ENCODE results near the gene NUBPL. TPM values are rescaled to one million over a fixed set of nuclear protein-coding genes. Genes with fewer than 3 reads are reported as not detected.
"Not testable (repeated sequence)": the region's sequence is repeated elsewhere in the genome, so short reads cannot be mapped to it uniquely, and the experiment has no call there.

NUBPL gene
- total RNA-seq, 4 donors from 2014 or later, result 10.3 to 38.2 (median 13.4) TPM

DNA sequence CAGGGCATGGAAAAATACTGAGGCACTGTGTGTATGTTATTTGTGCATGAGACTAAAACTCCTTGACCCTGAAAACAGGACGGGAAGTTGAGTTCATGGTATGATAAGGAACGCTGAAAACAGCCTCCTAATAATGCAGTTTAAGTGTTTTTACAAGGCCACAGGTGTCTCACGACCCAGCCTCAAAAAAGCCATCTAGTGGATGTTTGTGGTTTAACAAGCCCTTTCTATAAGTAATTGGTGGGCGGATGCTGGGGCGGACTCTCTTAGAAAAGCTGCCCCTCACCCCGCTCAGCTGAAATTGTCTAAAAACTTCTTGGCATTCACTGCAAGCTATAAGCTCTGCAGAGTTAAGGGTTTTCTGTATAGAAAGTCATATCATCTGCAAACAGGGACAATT lies 184.5 kb downstream of the NUBPL start:
- Histone ChIP-seq H3K27ac (no peak overlapping the region), H3K4me3 (no peak overlapping the region), H3K36me3 (peaks cover 0 to 5% (median 0%) of the 10 kb centered on the region in 3 donors), H3K4me1 (no peaks in the 10 kb centered on the region), H3K27me3 (no peaks in the 10 kb centered on the region), H3K9me3 (peaks cover 0 to 54% (median 12%) of the 10 kb centered on the region in 4 donors)
- WGBS, 2 donors, result 93% methylated on average over 6 of the region's 6 CpGs
- no peak for DNase-seq (ENCODE audit: low spot score in 2 of 2)
- no peak for TF ChIP-seq POLR2A (IDR thresholded peaks at IDR 0.05)
- no peak for TF ChIP-seq EP300 (IDR thresholded peaks at IDR 0.05)
- TF ChIP-seq, protein P1, sequence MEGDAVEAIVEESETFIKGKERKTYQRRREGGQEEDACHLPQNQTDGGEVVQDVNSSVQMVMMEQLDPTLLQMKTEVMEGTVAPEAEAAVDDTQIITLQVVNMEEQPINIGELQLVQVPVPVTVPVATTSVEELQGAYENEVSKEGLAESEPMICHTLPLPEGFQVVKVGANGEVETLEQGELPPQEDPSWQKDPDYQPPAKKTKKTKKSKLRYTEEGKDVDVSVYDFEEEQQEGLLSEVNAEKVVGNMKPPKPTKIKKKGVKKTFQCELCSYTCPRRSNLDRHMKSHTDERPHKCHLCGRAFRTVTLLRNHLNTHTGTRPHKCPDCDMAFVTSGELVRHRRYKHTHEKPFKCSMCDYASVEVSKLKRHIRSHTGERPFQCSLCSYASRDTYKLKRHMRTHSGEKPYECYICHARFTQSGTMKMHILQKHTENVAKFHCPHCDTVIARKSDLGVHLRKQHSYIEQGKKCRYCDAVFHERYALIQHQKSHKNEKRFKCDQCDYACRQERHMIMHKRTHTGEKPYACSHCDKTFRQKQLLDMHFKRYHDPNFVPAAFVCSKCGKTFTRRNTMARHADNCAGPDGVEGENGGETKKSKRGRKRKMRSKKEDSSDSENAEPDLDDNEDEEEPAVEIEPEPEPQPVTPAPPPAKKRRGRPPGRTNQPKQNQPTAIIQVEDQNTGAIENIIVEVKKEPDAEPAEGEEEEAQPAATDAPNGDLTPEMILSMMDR (IDR thresholded peaks at IDR 0.05), result no peak

DNA sequence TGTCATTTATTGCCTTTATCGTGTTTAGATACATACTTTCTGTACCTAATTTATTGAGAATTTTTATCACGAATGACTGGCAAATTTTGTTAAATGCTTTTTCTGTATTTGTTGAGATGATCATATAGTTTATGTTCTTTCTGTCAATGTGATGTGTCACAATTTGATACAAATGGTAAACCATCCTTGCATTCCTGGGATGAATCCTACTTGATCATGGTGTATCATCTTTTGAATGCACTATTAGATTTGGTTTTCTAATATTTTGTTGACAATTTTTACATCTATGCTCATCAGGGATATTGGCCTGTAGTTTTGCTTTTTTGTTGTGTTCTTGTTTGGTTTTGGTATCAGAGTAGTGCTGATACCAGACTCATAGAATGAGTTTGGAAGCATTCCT lies 185.1 kb downstream of the NUBPL start:
- peaks cover 0 to 50% (median 12%) of the 10 kb centered on the region in 4 donors for H3K9me3 ChIP-seq
- TF ChIP-seq, protein P1 (IDR thresholded peaks at IDR 0.05), result no peak
- no peak for TF ChIP-seq POLR2A (IDR thresholded peaks at IDR 0.05)
- TF ChIP-seq EP300 (IDR thresholded peaks at IDR 0.05), result no peak
- H3K4me1 ChIP-seq, result no peaks in the 10 kb centered on the region
- H3K36me3 ChIP-seq, result peaks cover 0 to 5% (median 0%) of the 10 kb centered on the region in 3 donors
- H3K4me3 ChIP-seq, result no peak overlapping the region
- no peak for DNase-seq (ENCODE audit: low spot score in 2 of 2)
- no peaks in the 10 kb centered on the region for H3K27me3 ChIP-seq
- 97 to 98% methylated on average over 2 of the region's 2 CpGs for WGBS, 2 donors
- H3K27ac ChIP-seq, result no peak overlapping the region

DNA sequence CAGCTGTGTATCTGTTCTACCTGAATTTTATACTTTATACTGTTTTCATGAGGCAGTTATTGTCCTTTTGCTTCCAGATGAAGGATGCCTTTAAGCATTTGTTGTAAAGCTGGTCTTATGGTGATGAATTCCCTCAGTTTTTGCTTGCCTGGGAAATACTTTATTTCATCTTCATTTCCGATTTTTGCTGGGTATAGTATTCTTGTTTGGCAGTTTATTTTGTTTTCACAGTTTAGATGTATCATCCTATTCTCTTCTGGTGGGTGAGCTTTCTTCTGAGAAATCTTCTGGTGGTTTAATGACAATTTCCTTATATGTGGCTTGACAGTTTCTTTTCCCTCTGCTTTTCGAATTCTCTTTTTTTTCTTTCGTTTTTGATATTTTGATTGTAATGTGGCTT lies 188.1 kb downstream of the NUBPL start:
- WGBS, 2 donors, result 93 to 98% methylated on average over 3 of the region's 3 CpGs
- no peaks in the 10 kb centered on the region for H3K27me3 ChIP-seq
- peaks cover 0 to 53% (median 12%) of the 10 kb centered on the region in 4 donors for H3K9me3 ChIP-seq
- no peak for DNase-seq (ENCODE audit: low spot score in 2 of 2)
- H3K4me1 ChIP-seq, result no peaks in the 10 kb centered on the region
- H3K36me3 ChIP-seq, result peaks cover 0 to 5% (median 0%) of the 10 kb centered on the region in 3 donors
- no peak overlapping the region for H3K4me3 ChIP-seq
- H3K27ac ChIP-seq, result no peak overlapping the region
- TF ChIP-seq EP300 (IDR thresholded peaks at IDR 0.05), result no peak
- TF ChIP-seq POLR2A (IDR thresholded peaks at IDR 0.05), result no peak
- TF ChIP-seq, protein P1 (IDR thresholded peaks at IDR 0.05), result no peak

DNA sequence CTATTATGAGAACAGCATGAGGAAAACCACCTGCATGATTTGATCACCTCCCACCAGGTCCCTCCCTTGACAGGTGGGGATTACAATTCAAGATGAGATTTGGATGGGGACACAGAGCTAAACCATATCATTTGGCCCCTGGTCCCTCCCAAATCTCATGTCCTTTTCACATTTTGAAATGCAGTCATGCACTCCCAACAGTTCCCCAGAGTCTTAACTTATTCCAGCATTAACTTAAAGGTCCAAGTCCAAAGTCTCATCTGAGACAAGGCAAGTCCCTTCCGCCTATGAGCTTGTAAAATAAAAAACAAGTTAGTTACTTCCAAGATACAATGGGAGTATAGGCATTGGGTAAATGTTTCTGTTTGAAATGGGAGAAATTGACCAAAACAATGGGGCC lies 189.8 kb downstream of the NUBPL start:
- H3K9me3 ChIP-seq, result peaks cover 0 to 43% (median 9%) of the 10 kb centered on the region in 4 donors
- H3K27ac ChIP-seq; H3K4me3 ChIP-seq; H3K27me3 ChIP-seq; DNase-seq (ENCODE audit: low spot score in 2 of 2); H3K4me1 ChIP-seq; H3K36me3 ChIP-seq: not testable (repeated sequence)
- WGBS, 2 donors, result 100% methylated on average over 1 of the region's 1 CpG

DNA sequence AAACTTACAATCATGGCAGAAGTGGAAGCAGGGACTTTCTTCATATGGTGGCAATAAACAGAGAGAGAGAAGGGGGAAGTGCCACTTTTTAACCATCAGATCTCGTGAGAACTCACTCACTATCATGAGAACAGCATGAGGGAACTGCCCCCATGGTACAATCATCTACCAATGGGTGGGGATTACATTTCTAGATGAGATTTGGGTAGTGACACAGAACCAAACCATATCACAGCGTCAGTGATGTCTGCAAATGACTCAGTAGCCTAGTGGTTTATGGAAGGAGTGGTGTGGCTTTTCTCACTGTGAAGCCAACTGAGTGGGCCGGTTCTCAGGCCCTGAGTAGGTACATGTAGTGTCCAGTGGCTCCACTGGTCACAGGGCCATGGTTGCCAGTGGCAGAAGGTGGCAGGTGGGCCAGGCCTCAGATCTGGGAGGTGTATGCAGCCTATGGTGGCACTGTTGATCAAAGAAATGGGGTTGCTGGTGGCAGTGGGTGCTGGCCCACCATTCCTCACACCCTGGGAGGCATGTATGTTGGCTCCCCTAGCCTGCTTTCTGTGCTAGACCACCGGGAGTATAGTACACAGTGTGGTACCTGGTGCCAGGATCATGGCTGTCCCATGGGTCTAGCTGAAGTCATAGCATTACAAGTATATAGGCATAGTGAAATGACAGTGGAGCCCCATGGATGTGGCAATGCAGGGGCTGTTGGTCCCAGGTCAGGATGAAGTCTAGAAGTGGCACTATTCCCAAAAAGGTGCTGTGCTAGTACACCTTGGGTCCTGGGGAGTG lies 191.9 kb downstream of the NUBPL start:
- no peak overlapping the region for H3K4me3 ChIP-seq
- no peaks in the 10 kb centered on the region for H3K36me3 ChIP-seq
- peaks cover 0 to 25% (median 6%) of the 10 kb centered on the region in 4 donors for H3K9me3 ChIP-seq
- DNase-seq (ENCODE audit: low spot score in 2 of 2), result no peak
- no peaks in the 10 kb centered on the region for H3K4me1 ChIP-seq
- TF ChIP-seq POLR2A (IDR thresholded peaks at IDR 0.05) (no peak), EP300 (IDR thresholded peaks at IDR 0.05) (no peak)
- TF ChIP-seq, protein P1 (IDR thresholded peaks at IDR 0.05), result no peak
- no peaks in the 10 kb centered on the region for H3K27me3 ChIP-seq
- H3K27ac ChIP-seq, result no peak overlapping the region
- WGBS, 2 donors, result 83 to 89% methylated on average over 4 of the region's 4 CpGs
